ENCODE measurements around the gene KIRREL3. TPM values are rescaled to one million over a fixed set of nuclear protein-coding genes. Genes with fewer than 3 reads are reported as not detected.

Gene KIRREL3
- total RNA-seq, 1 experiment from 2014 or later, result 0.44 TPM

DNA sequence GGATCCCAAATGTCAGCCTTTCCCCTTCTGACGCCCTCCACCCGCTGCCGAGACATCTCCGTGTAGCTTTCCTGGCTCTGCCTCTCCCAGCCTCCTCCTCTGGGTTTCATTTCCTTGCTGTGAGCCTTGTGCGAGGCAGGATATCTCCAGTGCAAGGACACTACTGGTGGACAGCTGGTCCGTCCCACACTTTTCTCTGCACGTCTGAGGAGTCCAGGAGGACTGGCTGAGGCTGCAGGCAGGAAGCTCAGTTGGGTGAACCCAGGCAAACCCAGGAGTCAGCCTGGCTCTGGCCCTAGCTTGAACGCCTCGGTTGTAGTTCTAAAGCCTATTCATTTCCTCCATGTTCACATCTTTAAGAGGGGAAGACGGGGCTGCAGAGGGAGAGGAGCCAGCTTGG, 499.6 kb downstream of the KIRREL3 start:
- Histone ChIP-seq H3K4me2 (ENCODE audit: low read length) (no peak overlapping the region), H3K9me2 (replicated peaks; ENCODE audit: low read length) (no peaks in the 10 kb centered on the region), H3K9me3 (ENCODE audit: low read length) (peaks cover 7% of the 10 kb centered on the region), H3K27ac (ENCODE audit: low read length) (no peak overlapping the region), H4K20me1 (ENCODE audit: low read length) (no peaks in the 10 kb centered on the region), H3K4me1 (ENCODE audit: insufficient read depth, low read length) (no peaks in the 10 kb centered on the region), H3K79me2 (ENCODE audit: low read length) (no peaks in the 10 kb centered on the region), H3K9ac (ENCODE audit: low read length) (no peak overlapping the region), H3F3A (ENCODE audit: low read length, unreplicated experiment) (no peaks in the 10 kb centered on the region), H3K36me3 (ENCODE audit: low read depth, low read length) (no peaks in the 10 kb centered on the region), H2AFZ (ENCODE audit: low read length) (no peak overlapping the region), H3K4me3 (ENCODE audit: low read length) (no peak overlapping the region), H3K27me3 (ENCODE audit: low read length) (peaks cover 73% of the 10 kb centered on the region)
- no TSS peak for BruUV-seq (replicated peaks)
- DNase-seq, result no peak
- ChIA-PET CTCF (no interaction called here), POLR2A (ENCODE audit: unreplicated experiment) (no interaction called here)
- no peak for TF ChIP-seq EZH2 (IDR thresholded peaks at IDR 0.05; ENCODE audit: low read length, unreplicated experiment)
- TF ChIP-seq EZH2phosphoT487 (IDR thresholded peaks at IDR 0.05; ENCODE audit: borderline replicate concordance, low read length), result no peak
- TF ChIP-seq, protein P1, sequence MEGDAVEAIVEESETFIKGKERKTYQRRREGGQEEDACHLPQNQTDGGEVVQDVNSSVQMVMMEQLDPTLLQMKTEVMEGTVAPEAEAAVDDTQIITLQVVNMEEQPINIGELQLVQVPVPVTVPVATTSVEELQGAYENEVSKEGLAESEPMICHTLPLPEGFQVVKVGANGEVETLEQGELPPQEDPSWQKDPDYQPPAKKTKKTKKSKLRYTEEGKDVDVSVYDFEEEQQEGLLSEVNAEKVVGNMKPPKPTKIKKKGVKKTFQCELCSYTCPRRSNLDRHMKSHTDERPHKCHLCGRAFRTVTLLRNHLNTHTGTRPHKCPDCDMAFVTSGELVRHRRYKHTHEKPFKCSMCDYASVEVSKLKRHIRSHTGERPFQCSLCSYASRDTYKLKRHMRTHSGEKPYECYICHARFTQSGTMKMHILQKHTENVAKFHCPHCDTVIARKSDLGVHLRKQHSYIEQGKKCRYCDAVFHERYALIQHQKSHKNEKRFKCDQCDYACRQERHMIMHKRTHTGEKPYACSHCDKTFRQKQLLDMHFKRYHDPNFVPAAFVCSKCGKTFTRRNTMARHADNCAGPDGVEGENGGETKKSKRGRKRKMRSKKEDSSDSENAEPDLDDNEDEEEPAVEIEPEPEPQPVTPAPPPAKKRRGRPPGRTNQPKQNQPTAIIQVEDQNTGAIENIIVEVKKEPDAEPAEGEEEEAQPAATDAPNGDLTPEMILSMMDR (conservative IDR thresholded peaks at IDR 0.05; ENCODE audit: low read depth, low read length), result no peak
- ATAC-seq, result no peak
- intact Hi-C loops (cut with micrococcal nuclease), result no loop called here

DNA sequence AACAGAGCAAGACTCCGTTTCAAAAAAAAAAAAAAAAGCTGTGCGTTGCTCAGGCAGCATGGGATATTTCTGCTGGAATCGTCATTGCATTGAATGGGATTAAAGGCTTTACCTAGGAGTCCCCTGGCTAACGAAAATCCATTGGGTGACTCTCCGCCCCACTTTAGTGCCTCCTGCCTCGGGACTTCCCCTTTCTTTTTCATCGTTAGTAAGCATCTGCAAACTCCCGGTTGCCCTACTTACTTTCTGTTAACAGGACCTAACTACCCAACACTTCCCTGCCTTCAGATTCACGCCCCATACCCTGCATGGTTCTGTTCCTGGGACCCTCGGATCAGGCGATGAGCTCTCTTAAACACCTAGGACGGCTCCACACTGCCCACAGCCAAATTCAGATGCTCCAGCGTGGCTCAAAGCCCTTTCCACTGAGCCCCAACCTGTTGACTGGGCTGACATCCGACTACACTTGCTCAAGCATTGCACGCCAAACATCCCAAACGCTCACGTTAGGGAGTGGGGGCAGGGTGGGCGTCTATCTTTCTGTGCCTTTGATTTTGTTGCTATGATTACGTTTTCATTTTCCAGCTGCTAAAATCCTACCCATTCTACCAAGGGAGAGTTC, 501.3 kb downstream of the KIRREL3 start:
- no peak overlapping the region for H3K27ac ChIP-seq (ENCODE audit: low read length)
- peaks cover 69% of the 10 kb centered on the region for H3K27me3 ChIP-seq (ENCODE audit: low read length)
- no peak overlapping the region for H3K4me2 ChIP-seq (ENCODE audit: low read length)
- no peaks in the 10 kb centered on the region for H3K9me2 ChIP-seq (replicated peaks; ENCODE audit: low read length)
- no TSS peak for BruUV-seq (replicated peaks)
- CTCF ChIA-PET, result no interaction called here
- H3K9me3 ChIP-seq (ENCODE audit: low read length), result no peaks in the 10 kb centered on the region
- POLR2A ChIA-PET (ENCODE audit: unreplicated experiment), result no interaction called here
- H2AFZ ChIP-seq (ENCODE audit: low read length), result no peak overlapping the region
- DNase-seq, result no peak
- H3K4me1 ChIP-seq (ENCODE audit: insufficient read depth, low read length), result no peaks in the 10 kb centered on the region
- no peak overlapping the region for H3K9ac ChIP-seq (ENCODE audit: low read length)
- no peaks in the 10 kb centered on the region for H4K20me1 ChIP-seq (ENCODE audit: low read length)
- H3K4me3 ChIP-seq (ENCODE audit: low read length), result no peak overlapping the region
- TF ChIP-seq, protein P1 (conservative IDR thresholded peaks at IDR 0.05; ENCODE audit: low read depth, low read length), result no peak
- TF ChIP-seq EZH2 (IDR thresholded peaks at IDR 0.05; ENCODE audit: low read length, unreplicated experiment) (no peak), EZH2phosphoT487 (IDR thresholded peaks at IDR 0.05; ENCODE audit: borderline replicate concordance, low read length) (no peak)
- no peak for ATAC-seq
- H3K36me3 ChIP-seq (ENCODE audit: low read depth, low read length), result no peaks in the 10 kb centered on the region
- intact Hi-C loops (cut with micrococcal nuclease), result no loop called here
- H3K79me2 ChIP-seq (ENCODE audit: low read length), result no peaks in the 10 kb centered on the region
- no peaks in the 10 kb centered on the region for H3F3A ChIP-seq (ENCODE audit: low read length, unreplicated experiment)

- Histone ChIP-seq H3K4me3 (ENCODE audit: low read length) (no peak overlapping the region), H3F3A (ENCODE audit: low read length, unreplicated experiment) (no peaks in the 10 kb centered on the region), H4K20me1 (ENCODE audit: low read length) (no peaks in the 10 kb centered on the region), H3K9me3 (ENCODE audit: low read length) (no peaks in the 10 kb centered on the region), H3K79me2 (ENCODE audit: low read length) (no peaks in the 10 kb centered on the region), H3K9me2 (replicated peaks; ENCODE audit: low read length) (no peaks in the 10 kb centered on the region), H3K4me2 (ENCODE audit: low read length) (no peak overlapping the region), H3K27ac (ENCODE audit: low read length) (no peak overlapping the region), H3K27me3 (ENCODE audit: low read length) (peaks cover 62% of the 10 kb centered on the region), H3K36me3 (ENCODE audit: low read depth, low read length) (no peaks in the 10 kb centered on the region), H3K4me1 (ENCODE audit: insufficient read depth, low read length) (no peaks in the 10 kb centered on the region), H2AFZ (ENCODE audit: low read length) (no peak overlapping the region), H3K9ac (ENCODE audit: low read length) (no peak overlapping the region)
- CTCF ChIA-PET, result no interaction called here
- intact Hi-C loops (cut with micrococcal nuclease), result no loop called here
- BruUV-seq (replicated peaks), result no TSS peak
- no peak for ATAC-seq
- TF ChIP-seq, protein P1 (conservative IDR thresholded peaks at IDR 0.05; ENCODE audit: low read depth, low read length), result no peak
- TF ChIP-seq EZH2 (IDR thresholded peaks at IDR 0.05; ENCODE audit: low read length, unreplicated experiment), result no peak
- no peak for TF ChIP-seq EZH2phosphoT487 (IDR thresholded peaks at IDR 0.05; ENCODE audit: borderline replicate concordance, low read length)
- DNase-seq, result no peak
- POLR2A ChIA-PET (ENCODE audit: unreplicated experiment), result no interaction called here
These were observed 502.3 kb downstream of the KIRREL3 start for GRCh38 chr11:126498281-126498680.

All from PC-3 (cell line).